Subcutaneous abdominal adipose tissue (tissue), 5 donors: ENCODE measurements around the gene DCHS1.

Source experiments
- H3K27ac ChIP-seq: one replicate; pipeline ENCODE4 v1.7.0; 2013; ENCODE audit warnings: low read depth, mild to moderate bottlenecking, inconsistent platforms, low read length, moderate library complexity
- H3K27me3 ChIP-seq, 5 donors: one replicate each; pipeline ENCODE4 v1.7.0; 2013; ENCODE audit warnings: low read length in 5 of 5, inconsistent platforms in 1 of 5; ENCODE audit not compliant: control insufficient read depth in 5 of 5, insufficient read depth in 4 of 5
- H3K36me3 ChIP-seq, 5 donors: one replicate each; pipeline ENCODE4 v1.7.0; 2013; ENCODE audit warnings: low read length in 5 of 5; ENCODE audit not compliant: control insufficient read depth in 5 of 5, insufficient read depth in 5 of 5
- H3K4me1 ChIP-seq, 5 donors: one replicate each; pipeline ENCODE4 v1.7.0; 2013; ENCODE audit warnings: low read length in 5 of 5, mild to moderate bottlenecking in 3 of 5, moderate library complexity in 1 of 5; ENCODE audit not compliant: control insufficient read depth in 5 of 5, insufficient read depth in 5 of 5
- H3K4me3 ChIP-seq, 5 donors: one replicate each; pipeline ENCODE4 v1.7.0; 2013; ENCODE audit warnings: low read length in 5 of 5, low read depth in 1 of 5
- H3K9ac ChIP-seq, 5 donors: one replicate each; pipeline ENCODE4 v1.7.0; 2013; ENCODE audit warnings: low read length in 5 of 5, mild to moderate bottlenecking in 4 of 5, moderate library complexity in 3 of 5
- H3K9me3 ChIP-seq, 5 donors: one replicate each; pipeline ENCODE4 v1.7.0; 2013; ENCODE audit warnings: low read length in 5 of 5; ENCODE audit not compliant: control insufficient read depth in 5 of 5
- donor health status: healthy.
- donor health status: healthy.
- donor health status: healthy.
- donor health status: healthy.
- donor health status: healthy.

The DCHS1 gene

GRCh38 chr11:6673523-6674218, 18.1 kb upstream of the DCHS1 start:
- Histone ChIP-seq H3K9me3 (no peaks in the 10 kb centered on the region), H3K27ac (peak overlapping the region; percentile 34), H3K4me1 (peaks cover 0 to 14% (median 8%) of the 10 kb centered on the region in 5 donors), H3K36me3 (no peaks in the 10 kb centered on the region), H3K4me3 (no peak overlapping the region), H3K9ac (no peak overlapping the region), H3K27me3 (no peaks in the 10 kb centered on the region)

- H3K4me1 ChIP-seq: peaks cover 0 to 17% (median 9%) of the 10 kb centered on the region in 5 donors
- H3K9ac ChIP-seq: no peak overlapping the region
- no peak overlapping the region for H3K27ac ChIP-seq
- H3K9me3 ChIP-seq: no peaks in the 10 kb centered on the region
- H3K4me3 ChIP-seq: no peak overlapping the region
- H3K36me3 ChIP-seq: no peaks in the 10 kb centered on the region
- H3K27me3 ChIP-seq: no peaks in the 10 kb centered on the region
Measured at GRCh38 chr11:6671991-6672390, 16.4 kb upstream of the DCHS1 start.

- H3K4me1 ChIP-seq: peaks cover 0 to 14% (median 9%) of the 10 kb centered on the region in 5 donors
- H3K36me3 ChIP-seq: no peaks in the 10 kb centered on the region
- no peaks in the 10 kb centered on the region for H3K9me3 ChIP-seq
- H3K4me3 ChIP-seq: no peak overlapping the region
- no peak overlapping the region for H3K9ac ChIP-seq
- H3K27ac ChIP-seq: no peak overlapping the region
- no peaks in the 10 kb centered on the region for H3K27me3 ChIP-seq
Measured at GRCh38 chr11:6670202-6670830, 14.7 kb upstream of the DCHS1 start.

GRCh38 chr11:6667733-6668374, 12.2 kb upstream of the DCHS1 start:
- Histone ChIP-seq H3K27ac (no peak overlapping the region), H3K4me3 (no peak overlapping the region), H3K36me3 (no peaks in the 10 kb centered on the region), H3K4me1 (peaks cover 0 to 8% (median 0%) of the 10 kb centered on the region in 5 donors), H3K9me3 (no peaks in the 10 kb centered on the region), H3K27me3 (no peaks in the 10 kb centered on the region), H3K9ac (no peak overlapping the region)

GRCh38 chr11:6666302-6667183, 10.9 kb upstream of the DCHS1 start:
- Histone ChIP-seq H3K27me3 (no peaks in the 10 kb centered on the region), H3K4me1 (peaks cover 0 to 8% (median 0%) of the 10 kb centered on the region in 5 donors), H3K9ac (no peak overlapping the region), H3K36me3 (no peaks in the 10 kb centered on the region), H3K27ac (no peak overlapping the region), H3K9me3 (no peaks in the 10 kb centered on the region), H3K4me3 (no peak overlapping the region)

- Histone ChIP-seq H3K4me3 (no peak overlapping the region), H3K9me3 (no peaks in the 10 kb centered on the region), H3K4me1 (peaks cover 0 to 8% (median 0%) of the 10 kb centered on the region in 5 donors), H3K27me3 (no peaks in the 10 kb centered on the region), H3K9ac (no peak overlapping the region), H3K27ac (peak overlapping the region; percentile 1), H3K36me3 (no peaks in the 10 kb centered on the region)
Measured at GRCh38 chr11:6664551-6664950, 8.9 kb upstream of the DCHS1 start.

- no peak overlapping the region for H3K9ac ChIP-seq
- H3K36me3 ChIP-seq: no peaks in the 10 kb centered on the region
- H3K27ac ChIP-seq: peak overlapping the region; percentile 1
- H3K4me3 ChIP-seq: no peak overlapping the region
- no peaks in the 10 kb centered on the region for H3K9me3 ChIP-seq
- no peaks in the 10 kb centered on the region for H3K27me3 ChIP-seq
- peaks cover 0 to 8% (median 0%) of the 10 kb centered on the region in 5 donors for H3K4me1 ChIP-seq
Measured at GRCh38 chr11:6663794-6664469, 8.3 kb upstream of the DCHS1 start.

GRCh38 chr11:6660712-6661111, 5.1 kb upstream of the DCHS1 start:
- Histone ChIP-seq H3K4me3 (no peak overlapping the region), H3K9ac (no peak overlapping the region), H3K9me3 (no peaks in the 10 kb centered on the region), H3K36me3 (no peaks in the 10 kb centered on the region), H3K27ac (no peak overlapping the region), H3K4me1 (peaks cover 0 to 12% (median 4%) of the 10 kb centered on the region in 5 donors), H3K27me3 (peaks cover 0 to 10% (median 5%) of the 10 kb centered on the region in 5 donors)

- Histone ChIP-seq H3K36me3 (no peaks in the 10 kb centered on the region), H3K27me3 (peaks cover 0 to 12% (median 5%) of the 10 kb centered on the region in 5 donors), H3K9me3 (no peaks in the 10 kb centered on the region), H3K4me1 (peaks cover 3 to 22% (median 6%) of the 10 kb centered on the region in 5 donors), H3K4me3 (no peak overlapping the region), H3K27ac (no peak overlapping the region), H3K9ac (no peak overlapping the region)
Measured at GRCh38 chr11:6658647-6659046, 3.0 kb upstream of the DCHS1 start.
